ENCODE data around the gene NPTX1.
"Not testable (repeated sequence)": the region's sequence is repeated elsewhere in the genome, so short reads cannot be mapped to it uniquely, and the experiment has no call there.

Gene NPTX1, protein sequence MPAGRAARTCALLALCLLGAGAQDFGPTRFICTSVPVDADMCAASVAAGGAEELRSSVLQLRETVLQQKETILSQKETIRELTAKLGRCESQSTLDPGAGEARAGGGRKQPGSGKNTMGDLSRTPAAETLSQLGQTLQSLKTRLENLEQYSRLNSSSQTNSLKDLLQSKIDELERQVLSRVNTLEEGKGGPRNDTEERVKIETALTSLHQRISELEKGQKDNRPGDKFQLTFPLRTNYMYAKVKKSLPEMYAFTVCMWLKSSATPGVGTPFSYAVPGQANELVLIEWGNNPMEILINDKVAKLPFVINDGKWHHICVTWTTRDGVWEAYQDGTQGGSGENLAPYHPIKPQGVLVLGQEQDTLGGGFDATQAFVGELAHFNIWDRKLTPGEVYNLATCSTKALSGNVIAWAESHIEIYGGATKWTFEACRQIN

DNA sequence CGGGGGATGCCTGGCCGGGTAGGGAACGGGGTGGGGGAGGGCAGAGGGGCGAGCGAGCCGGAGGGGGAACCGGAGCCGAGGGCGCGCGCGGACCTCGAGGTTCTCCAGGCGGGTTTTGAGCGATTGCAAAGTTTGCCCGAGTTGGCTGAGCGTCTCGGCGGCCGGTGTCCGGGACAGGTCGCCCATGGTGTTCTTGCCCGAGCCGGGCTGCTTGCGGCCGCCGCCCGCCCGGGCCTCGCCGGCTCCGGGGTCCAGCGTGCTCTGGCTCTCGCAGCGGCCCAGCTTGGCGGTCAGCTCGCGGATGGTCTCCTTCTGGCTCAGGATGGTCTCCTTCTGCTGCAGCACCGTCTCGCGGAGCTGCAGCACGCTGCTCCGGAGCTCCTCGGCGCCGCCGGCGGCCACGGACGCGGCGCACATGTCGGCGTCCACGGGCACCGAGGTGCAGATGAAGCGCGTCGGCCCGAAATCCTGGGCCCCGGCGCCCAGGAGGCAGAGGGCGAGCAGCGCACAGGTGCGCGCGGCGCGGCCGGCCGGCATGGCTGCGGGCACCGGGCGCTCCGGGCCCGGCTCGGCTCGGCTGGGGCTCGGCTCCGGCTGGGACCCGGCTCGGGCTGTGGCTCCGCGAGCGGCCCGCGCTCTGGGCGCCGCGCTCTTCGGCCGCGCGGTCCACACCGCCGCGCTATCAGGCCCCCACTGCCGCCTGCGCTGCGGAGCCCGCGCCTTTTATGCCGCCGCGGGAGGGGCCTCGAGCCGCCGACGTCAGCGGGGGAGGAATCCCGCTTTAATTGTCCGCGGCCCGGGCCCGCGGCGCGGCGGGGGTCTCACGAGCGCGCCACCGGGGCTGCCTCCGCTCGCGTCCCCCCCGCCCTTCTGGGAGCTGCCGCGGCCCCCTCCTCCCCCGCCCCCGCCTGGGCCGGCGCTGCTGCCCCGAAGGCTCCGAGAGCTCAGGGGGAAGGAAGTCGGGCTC lies at the start of gene NPTX1:
Gene NPTX1, minus strand, starts transcription at position 698 of the 967 bp plus-strand sequence. Its CDS starts 161 bp downstream, at position 537.
- no peak for DNase-seq

DNA sequence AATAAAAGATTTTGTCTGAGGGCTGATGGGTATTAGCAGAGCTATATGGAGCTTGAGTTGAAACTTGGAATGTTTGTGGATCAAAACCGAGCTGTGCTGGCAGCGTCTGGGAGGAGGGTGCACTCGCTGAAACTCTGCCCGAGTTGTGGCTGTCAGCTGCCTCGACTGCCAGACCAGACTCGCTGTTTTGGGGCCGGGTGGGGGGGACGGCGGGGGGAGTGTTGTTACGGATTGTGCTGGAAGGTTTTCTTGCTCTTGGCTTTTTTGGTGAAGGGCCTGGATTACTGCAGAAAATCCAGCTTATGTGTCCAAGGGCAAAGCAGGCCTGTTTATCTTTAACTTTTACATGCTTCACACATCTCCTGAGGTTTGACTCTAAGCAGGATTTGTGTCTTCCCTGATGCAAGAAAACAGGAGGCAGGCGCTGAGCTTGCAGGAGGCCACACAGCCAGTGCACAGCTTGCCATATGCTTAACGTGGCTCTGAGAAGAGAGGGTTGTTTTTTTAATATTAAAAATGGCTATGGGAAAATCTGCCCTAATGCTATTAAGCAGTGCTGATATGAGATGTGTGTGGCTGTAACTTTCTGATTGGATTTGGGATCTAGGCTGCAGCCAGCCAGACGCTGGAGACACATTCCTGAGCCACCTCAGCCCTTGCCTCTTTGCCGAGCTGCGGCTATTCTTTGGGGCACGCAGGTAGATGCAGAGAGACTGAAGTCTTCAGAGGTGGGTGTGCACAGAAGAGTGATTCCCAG lies 47.7 kb upstream of the NPTX1 start:
- no peak for DNase-seq

- no peak for DNase-seq
These were observed 46.8 kb upstream of the NPTX1 start for GRCh38 chr17:80523054-80523744.

DNA sequence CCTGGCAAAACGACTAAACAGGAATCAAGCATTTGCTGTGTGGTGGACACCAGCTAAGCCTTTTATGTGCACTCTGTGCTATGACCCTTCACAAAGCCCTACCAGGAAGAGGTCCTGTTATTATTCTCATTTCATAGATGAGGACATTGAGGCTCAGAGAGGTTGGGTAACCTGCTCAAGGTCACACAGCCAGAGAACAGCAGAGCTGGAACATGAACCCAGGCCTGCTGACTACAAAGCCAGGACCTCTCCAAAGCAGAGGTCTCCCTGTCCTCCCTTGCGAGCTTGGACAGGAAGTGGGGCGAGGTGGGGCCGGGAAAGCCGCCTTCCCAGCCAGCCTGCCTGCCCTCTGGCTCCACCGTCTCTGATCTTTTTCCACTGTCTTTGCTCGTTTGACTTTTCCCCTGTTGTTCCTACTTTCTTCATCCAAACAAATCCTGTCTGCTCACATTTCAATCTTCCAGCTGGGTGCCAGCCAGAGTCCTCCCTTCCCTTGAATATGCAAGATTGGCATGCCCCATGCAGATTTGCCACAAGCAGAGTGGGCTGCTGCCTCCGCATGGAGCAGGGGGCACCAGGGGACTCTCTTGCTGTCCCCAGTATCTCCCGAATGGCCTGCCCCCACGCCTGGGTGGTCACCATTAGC lies 44.5 kb upstream of the NPTX1 start:
- DNase-seq = no peak

DNA sequence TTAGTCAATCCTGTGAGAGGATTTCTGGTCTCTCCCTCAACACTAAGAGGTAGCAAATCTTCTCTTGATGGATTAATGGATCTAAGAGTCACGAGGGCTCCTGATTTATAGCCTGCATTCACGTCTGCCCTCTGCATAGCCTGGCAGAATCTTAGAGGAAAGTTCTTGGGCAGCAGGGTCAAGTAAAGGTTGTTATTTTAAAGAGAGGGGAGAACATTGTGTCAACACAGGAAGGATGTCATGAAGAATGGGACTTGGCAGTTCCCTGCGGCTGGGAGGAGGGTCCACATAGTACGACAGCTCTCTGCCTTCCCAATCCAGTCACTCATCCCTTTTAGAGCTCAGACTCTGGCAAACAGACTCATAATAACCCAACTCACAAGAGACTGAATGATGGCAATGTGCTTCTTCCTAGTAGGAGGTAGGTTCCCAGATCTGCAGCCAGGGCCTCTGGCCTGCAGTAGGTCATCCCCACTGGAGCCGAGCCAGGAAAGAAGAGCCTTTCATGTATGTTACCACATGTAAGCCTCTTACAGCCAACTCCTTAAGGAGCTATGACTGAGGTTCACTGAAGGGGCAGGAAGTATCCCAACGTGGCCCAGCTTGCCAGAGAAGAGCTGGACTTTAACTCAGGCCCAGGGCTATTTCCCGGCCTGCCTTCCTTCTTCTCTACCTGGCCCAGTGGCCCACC lies 42.8 kb upstream of the NPTX1 start:
- no peak for DNase-seq

GRCh38 chr17:80518392-80518791 lies 42.0 kb upstream of the NPTX1 start:
- no peak for DNase-seq

DNA sequence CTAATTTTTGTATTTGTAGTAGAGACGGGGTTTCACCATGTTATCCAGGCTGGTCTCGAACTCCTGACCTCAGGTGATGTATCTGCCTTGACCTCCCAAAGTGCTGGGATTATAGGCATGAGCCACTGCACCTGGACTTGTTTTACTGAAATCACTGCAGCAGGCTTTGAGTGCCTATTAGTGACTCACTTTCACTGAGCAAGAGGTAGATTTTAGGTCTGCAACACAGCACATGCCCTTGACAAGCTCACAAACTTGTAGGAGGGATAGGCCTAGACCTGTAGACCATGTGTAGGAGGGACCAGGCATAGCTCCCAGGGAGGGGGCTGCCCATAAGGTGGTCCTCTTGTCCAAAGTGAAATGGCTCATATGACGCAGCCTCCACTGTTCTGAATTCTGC lies 41.2 kb upstream of the NPTX1 start:
- DNase-seq = no peak

DNA sequence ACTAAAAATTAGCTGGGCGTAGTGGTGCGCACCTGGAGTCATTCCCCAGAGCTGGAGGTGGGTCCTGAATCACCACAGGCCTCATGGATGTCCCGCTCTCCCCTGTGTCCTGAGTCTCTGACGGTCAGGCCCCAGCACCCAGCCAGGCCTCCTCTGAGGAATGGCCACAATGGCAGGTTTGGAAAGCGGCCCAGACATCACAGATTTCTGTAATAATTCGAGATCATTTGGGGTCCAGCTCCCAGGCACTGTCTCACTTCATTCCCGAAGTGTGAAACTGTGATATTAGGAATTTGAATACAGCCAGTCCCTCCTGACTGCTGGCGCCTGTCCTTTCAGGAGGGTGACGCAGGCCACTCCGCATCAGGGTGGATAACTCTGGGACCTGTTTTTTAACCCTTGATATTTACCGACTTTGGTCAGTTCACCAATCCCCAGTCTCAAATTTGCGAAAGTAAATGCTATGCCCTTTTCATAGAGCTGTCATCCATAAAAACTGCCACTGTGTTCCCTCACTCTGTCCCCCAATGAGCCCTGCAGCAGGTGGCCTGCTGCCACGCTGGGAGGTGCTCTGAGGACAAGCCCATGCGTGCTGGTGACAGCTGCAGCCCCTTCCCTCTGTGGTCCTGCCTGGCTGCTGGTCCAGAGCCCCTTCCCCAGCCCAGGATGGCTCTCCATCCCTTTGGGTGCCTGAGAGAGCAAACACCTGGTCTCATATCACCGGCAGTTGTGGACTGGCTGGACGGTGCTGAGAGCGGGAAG lies 39.9 kb upstream of the NPTX1 start:
- DNase-seq = no peak

DNA sequence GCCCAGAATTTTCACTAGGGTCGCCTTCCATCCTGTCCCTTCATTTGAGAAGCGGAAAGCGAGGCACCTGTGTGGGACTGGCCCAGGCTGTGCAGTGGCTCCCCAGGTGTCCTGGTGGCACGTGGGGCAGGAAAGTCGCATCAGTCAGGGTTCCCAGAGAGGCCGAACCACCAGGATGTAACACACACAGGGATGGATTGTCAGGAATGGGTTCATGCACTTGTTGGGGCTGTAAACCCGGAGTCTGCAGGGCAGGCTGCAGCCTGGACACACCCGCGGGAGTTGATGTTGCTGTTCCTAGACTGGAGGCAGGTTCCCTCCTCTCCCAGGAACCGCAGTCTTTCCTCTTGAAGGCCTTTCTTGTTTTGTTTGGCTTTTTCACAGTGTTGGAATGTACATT lies 37.5 kb upstream of the NPTX1 start:
- no peak for DNase-seq

DNA sequence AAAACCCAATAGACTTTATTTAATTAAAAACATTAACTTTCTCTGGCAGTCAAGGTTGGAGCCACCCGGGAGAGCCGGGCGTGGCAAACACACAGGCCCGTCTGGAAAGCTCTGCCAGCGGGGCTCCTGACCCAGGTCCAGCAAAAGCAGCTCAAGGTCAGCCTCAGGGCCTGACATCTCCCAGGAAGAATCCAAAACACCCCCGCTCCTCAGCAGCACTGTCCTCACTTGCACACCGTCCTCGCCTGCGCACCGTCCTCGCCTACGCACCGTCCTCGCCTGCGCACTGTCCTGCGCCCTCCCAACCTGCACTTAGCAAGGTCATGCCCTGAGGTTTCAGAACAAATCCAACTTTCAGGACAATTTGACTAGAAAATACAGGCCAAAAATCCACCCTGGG lies 36.8 kb upstream of the NPTX1 start:
- no peak for DNase-seq

GRCh38 chr17:80512233-80512632 lies 35.8 kb upstream of the NPTX1 start:
- DNase-seq = no peak

GRCh38 chr17:80511222-80512180 lies 35.1 kb upstream of the NPTX1 start:
- DNase-seq = no peak

DNA sequence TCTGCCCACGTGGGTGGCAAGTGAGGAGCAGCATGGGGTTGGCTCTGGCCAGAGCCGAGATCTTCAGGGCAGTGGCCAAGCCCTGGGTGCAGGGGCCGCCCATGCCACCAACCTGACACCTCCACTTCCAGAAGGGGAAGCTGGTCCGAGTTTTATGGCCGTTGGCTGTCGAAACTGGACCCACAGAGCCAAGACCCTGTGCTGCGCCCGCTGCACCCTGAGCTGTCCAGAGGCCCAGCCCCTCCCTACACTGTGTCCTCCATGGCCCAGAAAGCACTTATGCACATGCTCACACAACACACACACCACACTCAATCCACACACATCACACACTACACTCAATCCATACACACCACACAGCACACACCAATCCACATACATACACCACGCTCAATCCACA lies 34.4 kb upstream of the NPTX1 start:
- no peak for DNase-seq

DNA sequence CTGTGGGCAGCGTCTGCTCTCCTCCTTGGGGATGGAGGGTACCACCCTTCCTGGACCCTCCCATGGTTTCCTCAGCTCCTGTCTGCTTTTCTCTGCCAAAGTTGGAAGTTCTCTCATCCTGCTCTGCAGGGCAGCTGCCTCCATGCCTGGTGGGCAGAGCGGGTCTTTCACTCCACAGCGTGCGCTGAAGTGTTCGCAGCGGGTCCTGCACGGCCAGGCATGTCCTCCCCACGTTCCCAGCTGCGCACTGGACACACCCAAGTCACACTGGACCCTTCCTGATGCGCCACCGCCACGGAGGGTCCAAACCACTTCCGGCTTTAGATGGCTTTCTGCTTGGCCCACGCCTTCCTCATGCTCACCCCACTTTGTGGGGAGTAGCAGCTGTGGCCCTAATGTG lies 33.7 kb upstream of the NPTX1 start:
- DNase-seq = no peak

DNA sequence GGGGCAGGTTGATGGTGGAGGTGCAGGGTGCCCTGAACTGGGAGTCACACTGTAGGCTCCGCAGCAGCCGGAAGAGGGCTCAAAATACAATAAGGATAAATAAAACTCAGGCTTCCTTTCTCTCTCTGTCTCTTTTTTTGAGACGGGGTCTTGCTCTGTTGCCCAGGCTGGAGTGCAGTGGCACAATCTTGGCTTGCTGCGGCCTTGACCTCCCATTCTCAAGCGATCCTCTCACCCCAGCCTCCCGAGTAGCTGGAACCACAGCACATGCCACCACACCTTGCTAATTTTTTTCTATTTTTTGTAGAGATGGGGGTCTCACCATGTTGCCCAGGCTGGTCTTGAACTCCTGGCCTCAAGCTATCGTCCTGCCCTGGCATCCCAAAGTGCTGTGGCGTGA lies 32.9 kb upstream of the NPTX1 start:
- DNase-seq = no peak

- no peak for DNase-seq
These were observed 31.6 kb upstream of the NPTX1 start for GRCh38 chr17:80507965-80508364.

DNA sequence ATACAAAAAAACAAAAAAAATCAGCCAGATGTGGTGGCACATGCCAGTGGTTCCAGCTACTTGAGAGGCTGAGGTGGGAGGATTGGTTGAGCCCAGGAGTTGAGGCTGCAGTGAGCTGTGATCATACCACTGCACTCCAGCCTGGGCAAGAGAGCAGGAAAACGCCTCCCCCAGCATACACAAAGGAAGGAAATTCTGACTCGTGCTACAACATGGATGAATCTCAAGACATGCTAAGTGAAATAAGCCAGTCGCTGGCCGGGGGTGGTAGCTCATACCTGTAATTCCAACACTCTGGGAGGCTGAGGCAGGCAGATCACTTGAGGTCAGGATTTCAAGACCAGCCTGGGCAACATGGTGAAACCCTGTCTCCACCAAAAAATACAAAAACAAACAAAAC lies 30.8 kb upstream of the NPTX1 start:
- not testable (repeated sequence) for DNase-seq

GRCh38 chr17:80504686-80505413 lies 28.4 kb upstream of the NPTX1 start:
- no peak for DNase-seq

DNA sequence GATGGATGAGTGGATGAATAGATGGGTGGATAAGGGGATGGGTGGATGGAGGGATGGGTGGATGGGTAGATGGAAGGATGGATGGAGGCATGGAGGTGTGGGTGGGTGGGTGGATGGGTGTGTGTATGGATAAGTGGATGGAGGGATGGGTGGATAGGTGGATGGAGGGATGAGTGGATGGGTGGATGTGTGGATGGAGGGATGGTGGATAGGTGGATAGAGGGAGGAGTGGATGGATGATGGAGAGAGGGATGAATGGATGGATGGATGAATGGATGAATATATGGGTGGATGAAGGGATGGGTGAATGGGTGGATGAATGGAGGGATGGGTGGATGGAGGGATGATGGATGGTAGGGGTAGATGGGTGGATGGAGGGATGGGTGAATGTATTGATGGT lies 27.5 kb upstream of the NPTX1 start:
- DNase-seq = no peak

All from NCI-H2029 (cell line).